B cell (primary cell): ENCODE measurements around the gene CCDC112.

Experiments
- EZH2 ChIP-seq: IDR thresholded peaks from 2 replicates; pipeline ENCODE4 v1.6.1; 2012; ENCODE audit warnings: borderline replicate concordance, low read depth, mild to moderate bottlenecking, moderate library complexity, low read length; ENCODE audit not compliant: insufficient read depth, poor library complexity, severe bottlenecking
- TF ChIP-seq, protein P1 (sequence below): fragments of 200-600 bp; IDR thresholded peaks from one replicate; pipeline ENCODE4 v1.8.0; 2022; ENCODE audit warnings: antibody characterized with exemption, mild to moderate bottlenecking

DNA sequence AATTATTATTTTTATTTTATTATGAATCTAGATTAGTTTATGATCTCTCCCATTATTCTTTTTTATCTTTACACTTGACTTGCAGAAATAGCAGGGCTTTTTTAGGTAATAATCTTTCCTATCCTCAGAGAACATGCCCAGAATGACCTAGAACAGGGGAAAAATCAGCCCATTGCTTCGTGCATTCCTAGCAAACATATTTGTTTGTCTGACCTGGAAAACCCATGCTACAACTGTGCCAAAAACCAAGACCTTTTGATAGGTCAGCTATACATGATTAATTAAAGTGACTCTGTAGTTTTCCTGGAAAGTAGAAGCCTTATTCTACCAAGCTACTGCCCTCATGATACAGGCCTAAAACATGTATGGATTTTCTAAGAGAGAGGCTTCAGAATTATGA, 24.1 kb upstream of the CCDC112 start:
- TF ChIP-seq, protein P1, sequence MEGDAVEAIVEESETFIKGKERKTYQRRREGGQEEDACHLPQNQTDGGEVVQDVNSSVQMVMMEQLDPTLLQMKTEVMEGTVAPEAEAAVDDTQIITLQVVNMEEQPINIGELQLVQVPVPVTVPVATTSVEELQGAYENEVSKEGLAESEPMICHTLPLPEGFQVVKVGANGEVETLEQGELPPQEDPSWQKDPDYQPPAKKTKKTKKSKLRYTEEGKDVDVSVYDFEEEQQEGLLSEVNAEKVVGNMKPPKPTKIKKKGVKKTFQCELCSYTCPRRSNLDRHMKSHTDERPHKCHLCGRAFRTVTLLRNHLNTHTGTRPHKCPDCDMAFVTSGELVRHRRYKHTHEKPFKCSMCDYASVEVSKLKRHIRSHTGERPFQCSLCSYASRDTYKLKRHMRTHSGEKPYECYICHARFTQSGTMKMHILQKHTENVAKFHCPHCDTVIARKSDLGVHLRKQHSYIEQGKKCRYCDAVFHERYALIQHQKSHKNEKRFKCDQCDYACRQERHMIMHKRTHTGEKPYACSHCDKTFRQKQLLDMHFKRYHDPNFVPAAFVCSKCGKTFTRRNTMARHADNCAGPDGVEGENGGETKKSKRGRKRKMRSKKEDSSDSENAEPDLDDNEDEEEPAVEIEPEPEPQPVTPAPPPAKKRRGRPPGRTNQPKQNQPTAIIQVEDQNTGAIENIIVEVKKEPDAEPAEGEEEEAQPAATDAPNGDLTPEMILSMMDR = no peak
- TF ChIP-seq EZH2 = no peak
